GM21786 (cell line): ENCODE results near the gene AKR1B15.
A peak's percentile ranks its signal among the peaks of the same experiment; 100 is the strongest.
"Not testable (repeated sequence)": the region's sequence is repeated elsewhere in the genome, so short reads cannot be mapped to it uniquely, and the experiment has no call there.

Experiments used
- ATAC-seq: cut with Tn5 transposase; IDR thresholded peaks from one replicate; pipeline ENCODE4 v1.9.1; 2021; ENCODE audit not compliant: unreplicated experiment

AKR1B15 gene

DNA sequence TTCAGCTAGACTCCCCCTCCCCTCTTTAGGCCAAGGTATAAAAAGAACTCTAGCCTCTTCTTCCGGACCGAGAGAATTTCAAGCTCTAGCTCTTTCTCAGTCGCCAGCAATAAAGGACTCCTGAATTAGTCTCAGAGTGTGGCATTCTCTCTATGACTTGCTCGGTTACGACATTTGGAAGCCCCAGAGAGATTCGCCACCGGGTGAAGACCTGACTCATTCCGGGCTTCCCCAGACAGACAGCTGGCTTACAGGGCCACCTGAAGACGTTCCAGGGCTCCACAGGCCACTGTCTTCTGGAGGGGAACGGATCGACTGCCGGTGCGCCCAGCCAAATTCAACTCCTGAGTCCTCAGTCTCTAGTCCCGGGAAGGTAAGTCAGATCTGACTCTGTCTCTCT is at the start of gene AKR1B15:
Gene AKR1B15 (plus strand): TSS at position 234 of the 400 bp plus-strand sequence. CDS start 15,510 bp downstream, outside the sequence.
- peak; percentile 98 for ATAC-seq

DNA sequence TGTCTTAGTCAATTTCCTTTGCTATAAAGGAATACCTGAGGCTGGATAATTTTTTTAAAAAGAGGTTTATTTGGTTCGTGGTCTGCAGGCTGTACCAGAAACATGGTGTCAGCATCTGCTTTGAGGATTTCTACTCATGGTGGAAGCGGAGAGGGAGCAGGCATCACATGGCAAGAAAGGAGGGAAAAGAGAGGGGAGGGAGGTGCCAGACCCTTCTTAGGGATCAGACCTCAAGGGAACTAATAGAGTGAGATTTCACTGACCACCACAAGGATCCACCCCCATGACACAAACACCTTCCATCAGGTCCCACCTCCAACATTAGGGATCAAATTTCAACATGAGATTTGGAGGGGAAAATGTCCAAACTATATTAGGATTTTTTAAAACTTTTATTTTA is 48.5 kb upstream of the AKR1B15 start:
- no peak for ATAC-seq

DNA sequence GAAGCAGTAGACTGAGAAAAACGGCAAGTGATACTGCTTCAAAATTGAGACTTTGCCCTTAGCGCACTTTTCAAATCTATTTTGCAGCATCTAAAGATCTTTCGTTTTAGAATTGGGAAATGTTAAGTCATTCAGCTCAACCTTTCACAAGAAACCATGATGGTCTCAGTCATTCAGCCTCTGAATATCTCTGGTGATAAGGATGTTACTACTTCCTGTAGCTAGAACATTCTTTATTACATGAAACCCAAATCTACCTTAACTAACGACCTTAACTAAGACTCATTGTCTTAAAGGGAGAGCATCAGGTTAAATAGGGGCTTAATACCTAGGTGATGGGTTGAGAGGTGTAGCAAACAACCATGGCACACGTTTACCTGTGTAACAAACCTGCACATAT is 47.9 kb upstream of the AKR1B15 start:
- ATAC-seq = no peak

DNA sequence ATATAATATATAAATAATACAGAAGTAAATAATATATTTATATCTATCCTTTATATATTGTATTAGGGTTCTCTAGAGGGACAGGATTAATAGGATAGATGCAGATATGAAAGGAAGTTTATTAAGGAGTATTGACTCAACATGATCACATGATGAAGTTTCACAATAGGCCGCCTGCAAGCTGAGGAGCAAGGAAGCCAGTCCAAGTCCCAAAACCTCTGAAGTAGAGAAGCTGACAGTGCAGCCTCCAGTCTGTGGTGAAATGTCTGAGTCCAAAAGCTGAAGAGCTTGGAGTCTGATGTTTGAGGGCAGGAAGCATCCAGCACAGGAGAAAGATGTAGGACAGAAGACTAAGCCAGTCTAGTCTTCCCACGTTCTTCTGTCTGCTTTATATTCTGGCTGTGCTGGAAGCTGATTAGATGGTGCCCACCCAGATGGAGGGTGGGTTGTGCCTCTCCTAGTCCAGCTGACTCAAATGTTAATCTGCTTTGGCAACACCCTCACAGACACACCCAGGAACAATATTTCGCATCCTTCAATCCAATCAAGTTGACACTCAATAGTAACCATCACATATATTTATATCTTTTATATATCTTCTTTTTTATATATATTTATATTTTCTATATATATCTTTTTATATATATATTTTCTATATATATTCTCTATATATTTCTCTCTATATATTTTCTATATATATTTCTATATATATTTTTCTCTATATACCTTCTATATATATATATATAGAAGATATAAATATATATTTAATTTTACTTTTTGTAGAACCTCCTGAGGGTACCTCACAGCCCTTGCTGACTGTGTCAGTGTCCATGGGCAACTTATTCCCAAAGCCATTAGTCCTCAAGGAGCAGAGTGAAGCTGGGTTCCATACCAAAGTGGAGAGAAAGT is 46.2 kb upstream of the AKR1B15 start:
- ATAC-seq = no peak

DNA sequence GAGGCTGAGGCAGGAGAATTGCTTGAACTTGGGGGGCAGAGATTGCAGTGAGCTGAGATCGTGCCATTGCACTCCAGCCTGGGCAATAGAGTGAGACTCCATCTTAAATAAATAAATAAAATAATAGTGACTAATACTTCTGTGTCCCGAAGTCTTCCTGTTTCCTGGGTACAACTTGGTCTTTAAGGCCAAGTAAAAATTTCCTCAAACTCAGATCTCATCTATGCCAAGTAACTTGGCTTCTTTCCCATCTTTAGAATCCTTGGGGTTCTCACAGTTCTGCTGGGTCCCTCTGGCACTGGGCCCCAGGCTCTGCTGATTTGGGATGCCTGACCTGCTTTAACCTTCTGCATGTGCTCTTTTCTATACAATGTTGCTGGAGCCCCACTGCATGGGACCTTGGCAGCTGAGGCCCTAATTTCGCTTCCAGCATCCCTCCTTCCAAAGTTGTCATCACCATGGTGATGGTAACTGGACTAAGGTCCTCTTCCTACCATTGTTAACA is 44.2 kb upstream of the AKR1B15 start:
- ATAC-seq = no peak

DNA sequence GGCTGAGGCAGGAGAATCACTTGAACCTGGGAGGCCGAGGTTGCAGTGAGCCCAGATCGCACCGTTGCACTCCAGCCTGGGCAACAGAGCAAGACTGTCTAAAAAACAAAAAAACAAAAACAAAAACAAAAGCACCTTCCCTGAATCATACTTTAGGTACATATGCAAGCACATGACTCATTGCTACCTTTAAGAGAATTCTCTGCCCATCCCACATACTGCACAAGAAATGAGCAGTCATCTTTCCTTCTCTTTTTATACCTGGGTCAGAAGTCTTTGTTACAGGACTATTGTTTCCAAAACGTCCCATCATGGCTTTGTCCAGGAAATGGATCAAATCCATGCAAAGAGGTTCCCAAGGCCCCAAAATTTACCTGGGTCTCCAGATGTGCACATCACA is 43.1 kb upstream of the AKR1B15 start:
- ATAC-seq = no peak

DNA sequence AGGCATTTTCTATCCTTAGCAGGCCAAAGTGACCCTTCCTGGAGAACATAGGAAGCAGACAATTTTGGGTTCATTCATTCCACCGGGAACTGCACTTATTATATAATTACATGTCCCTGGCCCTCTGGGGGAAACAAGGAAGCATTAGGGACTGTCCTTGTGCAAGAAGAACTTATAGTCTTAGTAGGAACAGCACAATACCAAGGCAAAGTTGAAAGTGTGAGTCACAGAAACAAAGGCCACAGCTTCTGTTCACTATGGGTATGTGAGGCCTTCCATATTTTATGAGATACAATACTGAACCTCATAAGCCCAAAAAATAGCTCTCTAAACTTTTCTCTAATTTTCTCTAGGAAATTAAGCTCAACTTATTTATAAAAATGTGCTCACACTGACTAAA is 39.9 kb upstream of the AKR1B15 start:
- no peak for ATAC-seq

DNA sequence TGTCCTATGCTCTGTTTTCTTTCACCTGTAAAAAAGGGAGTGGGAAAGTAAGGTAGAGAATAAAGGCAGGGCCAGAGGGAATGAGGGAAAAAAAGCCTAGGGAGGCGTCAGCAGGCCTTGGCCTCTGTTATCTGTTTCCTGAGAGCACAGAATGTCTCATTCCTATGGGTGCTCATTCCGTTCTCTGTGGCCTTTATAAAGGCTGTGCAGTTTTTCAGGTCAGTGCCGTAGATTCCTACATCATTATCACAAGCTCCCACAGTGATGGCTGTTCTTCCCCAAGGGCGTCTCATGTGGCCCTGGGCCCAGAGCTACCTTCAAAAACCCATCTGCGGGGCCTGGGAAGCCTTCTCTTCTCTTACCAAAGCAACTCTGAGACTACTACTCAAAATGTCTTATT is 38.3 kb upstream of the AKR1B15 start:
- ATAC-seq = no peak

DNA sequence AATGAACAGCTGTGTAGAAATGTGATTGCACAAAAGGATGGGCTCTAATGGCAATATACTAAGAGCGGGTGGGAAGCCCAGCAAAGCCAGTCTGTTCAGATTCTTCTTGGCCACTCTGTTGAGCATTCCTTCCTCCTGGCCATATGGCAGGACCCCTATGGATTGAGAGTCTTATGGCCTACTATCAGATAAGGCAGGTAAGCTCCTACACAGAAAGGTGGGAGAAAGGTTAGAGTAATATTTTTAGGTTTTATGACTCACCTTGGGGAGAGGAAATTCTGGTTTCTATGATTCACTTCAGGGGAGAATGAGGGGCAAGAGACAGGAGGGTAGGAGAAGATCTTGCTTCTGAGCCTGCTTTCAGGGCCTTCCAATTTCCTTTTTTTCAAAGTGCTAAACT is 36.6 kb upstream of the AKR1B15 start:
- no peak for ATAC-seq

DNA sequence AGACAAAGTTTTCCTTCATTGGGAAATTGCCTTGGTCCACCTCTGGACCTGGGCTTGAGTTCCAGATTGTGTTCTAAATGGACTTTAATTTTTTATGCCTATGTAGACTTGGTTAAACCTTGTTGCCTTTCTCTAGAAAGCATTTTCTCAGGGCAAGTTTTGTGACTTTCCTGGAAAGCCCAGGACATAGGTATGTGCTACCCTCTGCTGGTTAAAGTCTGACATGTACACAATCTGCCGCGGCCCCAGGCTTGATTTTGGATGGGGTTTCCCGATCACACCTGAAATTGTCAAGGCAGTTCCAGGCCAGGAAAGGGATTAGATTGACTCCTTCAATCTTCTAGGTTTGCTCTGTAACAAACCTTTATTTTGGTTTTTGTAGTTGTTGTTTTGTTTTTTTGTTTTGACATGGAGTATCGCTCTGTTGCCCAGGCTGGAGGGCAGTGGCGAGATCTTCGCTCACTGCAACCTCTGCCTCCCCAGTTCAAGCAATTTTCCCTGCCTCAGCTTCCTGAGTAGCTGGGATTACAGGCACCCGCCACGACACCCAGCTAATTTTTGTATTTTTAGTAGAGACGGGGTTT is 35.6 kb upstream of the AKR1B15 start:
- no peak for ATAC-seq

DNA sequence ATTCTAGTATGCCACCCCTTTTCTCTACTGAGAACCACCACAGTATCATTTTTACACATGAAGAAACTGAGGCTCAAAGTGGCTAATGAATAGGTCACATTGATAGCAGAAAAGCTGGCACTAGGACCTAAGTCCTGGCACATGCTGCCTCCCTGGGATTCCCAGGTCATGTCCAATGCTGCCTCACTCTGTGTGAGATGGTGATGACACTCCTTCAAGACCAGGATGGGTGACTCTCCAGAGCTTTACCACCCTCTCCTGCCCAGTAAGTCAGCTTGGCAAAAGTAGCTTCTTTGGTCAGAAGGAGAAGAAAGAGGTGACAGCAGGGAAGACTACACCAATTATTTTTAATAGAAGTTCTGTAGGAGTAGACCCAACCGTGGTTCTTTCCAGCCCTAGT is 34.8 kb upstream of the AKR1B15 start:
- ATAC-seq = no peak

DNA sequence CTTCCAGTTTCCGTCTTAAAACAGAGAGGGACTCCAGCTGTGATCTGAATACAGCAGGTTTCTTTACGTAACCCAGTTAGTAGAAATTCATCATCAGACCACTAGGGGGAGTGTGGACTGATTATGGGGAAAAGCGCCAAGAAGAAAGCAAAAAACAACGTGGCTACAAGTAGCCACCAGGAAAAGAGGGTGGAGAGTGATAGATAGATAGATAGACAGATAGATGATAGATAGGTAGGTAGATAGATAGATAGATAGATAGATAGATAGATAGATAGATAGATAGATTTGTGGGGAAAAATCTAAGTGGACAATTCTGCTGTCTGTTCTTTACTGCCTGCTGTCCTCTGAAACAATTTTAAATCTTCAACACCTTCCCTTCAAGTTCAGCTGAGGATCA is 34.2 kb upstream of the AKR1B15 start:
- peak; percentile 59 for ATAC-seq

DNA sequence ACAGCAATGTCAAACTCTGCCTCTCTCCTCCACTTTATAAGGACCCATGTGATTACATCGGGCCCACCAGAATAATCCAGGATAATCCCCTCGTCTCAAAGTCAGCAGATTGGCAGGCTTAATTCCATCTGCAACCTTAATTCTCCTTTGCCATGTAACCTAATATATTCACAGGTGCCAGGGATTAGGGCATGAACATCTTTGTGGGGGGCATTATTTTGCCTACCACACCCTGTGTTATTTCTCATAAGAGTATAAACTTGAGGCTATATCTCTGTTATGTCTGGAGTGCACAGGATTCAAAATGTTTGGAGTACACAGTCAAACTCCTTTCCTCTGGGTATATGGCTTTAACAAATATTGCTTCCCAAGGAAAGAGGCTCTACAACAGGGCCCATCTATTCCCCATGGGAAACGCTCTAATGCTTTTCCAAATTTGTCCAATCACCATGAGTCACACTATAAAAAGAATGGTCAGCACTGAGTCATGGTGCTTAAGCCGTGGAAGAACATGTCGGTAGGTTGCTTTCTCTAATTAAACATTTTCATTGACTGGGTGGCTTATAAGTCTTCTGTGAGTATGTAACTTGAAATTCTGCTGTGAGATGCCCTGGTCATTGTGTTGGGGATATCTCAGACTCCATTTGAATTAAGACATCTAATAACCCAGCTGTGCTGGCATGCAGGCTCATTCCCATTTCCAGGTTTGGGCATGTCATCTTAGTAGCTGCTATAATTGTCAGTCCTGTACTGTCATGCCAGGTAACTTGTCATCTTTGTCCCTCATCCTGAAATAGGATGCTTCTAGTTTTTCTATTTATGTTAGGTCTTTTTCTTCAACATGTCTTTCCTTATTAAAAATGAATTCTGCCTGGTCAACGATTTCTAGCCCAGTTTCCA is 33.1 kb upstream of the AKR1B15 start:
- no peak for ATAC-seq

DNA sequence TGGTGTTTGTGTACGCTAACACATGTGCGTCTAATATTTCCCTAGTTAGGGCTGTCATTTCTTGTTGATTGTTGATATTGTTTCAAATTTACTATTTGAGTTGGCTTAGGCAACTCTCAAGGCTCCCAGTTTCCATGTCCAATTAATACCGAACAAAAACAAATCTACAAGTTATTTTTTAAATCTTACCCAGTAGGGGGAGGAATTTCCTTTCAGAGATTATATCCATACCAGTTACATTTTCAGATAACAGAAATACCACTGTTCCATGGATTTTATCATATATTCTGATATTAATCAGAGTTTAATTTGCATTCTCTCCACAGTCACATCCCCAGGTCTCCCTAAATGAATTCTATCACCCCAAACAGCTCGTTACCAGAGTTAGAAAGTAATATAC is 28.8 kb upstream of the AKR1B15 start:
- no peak for ATAC-seq

DNA sequence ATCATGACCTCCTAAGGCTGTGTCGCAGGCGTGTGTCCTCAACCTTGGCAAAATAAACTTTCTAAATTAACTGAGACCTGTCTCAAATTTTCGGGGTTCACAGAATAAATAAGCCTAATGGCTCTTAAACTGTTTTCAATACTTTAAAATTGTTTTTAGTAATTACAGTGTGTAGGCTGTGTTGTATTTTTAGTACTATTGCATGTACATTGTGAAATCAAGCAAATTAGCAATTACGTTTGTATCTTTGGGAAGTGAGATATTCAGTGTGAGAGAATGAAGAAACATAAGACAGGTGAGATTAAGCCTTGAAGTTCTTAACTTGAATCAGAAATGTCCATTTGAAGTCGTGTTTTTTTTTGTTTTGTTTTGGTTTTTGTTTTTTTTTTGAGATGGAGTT is 26.3 kb upstream of the AKR1B15 start:
- no peak for ATAC-seq

DNA sequence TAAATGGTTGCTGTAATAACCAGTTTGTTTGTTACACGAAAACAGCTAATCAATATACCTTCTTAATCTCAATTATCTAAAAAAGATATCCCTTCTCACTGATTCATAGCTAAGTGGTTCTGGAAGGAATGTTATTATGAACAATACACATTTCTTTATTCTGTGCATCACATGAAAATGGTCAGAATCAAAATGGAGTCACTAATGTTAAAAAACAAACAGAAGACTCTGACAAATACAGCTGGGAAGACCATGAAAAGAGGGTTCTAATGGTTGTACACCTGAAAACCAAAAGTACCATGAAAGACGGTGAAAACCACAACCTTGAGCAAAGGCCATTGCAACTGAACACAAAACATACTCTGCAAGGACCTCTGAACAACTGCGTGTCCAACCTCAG is 23.5 kb upstream of the AKR1B15 start:
- ATAC-seq = not testable (repeated sequence)

DNA sequence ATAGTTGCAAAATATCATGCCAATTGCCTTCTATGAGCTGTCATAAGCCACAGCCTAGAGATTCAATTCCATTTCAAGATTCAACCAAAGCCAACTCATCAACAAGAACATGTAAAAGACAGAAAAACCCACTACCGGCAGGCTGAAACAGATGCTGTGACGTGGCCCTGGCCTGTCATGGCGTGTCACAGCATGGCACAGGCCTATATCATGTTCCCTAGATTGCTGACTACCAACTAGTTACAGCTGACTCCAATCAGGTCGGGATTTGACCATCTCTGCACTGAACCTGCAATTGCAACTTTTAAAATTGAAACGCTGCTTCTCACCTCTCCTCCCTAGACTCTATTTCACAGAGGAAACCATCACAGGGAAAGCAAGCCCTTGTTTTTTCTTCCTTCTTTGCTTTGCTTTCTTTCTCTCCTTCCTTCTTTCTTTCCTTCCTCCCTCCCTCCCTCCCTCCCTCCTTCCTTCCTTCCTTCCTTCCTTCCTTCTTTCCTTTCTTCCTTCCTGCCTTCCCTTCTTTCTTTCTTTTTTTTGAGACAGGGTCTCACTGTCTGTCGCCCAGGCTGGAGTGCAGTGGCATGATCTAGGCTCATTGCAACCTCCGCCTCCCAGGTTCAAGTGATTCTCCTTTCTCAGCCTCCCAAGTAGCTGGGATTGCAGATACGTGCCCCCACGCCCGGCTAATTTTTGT is 22.2 kb upstream of the AKR1B15 start:
- not testable (repeated sequence) for ATAC-seq

DNA sequence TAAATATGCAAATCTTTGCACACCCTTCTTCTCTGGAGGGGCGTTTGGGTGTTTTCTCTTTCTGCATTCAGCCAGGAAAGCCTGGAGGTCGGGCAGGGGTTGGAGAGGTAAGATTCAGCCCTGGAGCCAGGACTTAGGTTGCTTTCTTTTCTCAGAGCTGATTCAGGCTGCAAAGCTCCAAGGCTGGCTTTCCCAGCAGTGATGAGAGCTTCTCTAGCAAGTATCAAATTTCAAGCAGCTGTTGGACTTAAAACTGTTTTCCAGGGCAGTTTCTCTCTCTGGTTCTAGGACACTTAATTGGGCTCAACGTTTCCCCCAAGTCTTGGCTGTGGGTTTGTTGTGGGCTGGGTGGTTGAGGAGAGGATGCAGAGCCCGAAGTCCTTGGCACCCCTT is 20.9 kb upstream of the AKR1B15 start:
- ATAC-seq = no peak

DNA sequence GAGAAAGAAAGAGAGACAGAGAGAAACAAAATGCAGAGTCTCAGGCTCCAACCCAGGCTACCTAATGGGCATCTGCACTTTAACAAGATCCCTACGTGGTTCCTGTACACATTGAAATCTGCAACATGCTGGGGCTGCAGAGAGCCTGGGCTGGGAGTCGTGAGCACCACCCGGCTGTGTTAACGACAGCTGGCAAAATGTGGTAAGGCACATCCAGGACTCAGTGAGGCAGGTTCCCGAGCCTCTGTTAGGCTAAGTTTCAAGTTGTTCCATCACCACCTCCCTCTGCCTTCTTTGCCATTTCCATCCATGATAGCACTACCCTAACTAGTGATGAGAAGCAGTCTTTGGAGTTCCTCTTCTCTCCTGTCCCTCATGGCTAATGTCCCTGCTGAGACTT is 20.2 kb upstream of the AKR1B15 start:
- ATAC-seq = no peak

DNA sequence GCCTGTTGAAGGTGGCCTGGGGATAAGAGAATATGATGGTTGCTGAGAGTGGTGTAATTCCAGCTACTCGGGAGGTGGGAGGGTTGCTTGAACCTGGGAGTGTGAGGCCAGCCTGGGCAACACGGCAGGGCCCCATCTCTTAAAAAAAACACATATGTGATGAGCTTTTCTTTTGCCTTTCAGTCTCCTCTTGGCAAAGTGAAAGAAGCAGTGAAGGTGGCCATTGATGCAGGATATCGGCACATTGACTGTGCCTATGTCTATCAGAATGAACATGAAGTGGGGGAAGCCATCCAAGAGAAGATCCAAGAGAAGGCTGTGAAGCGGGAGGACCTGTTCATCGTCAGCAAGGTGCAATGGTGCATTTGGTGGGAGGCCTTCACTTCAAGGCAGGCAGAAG is 18.4 kb upstream of the AKR1B15 start:
- no peak for ATAC-seq
